Lung (tissue), 12 donors: Measurements from ENCODE around the gene NDUFS8. TPM values are rescaled to one million over a fixed set of nuclear protein-coding genes. Genes with fewer than 3 reads are reported as not detected.
A peak's percentile ranks its signal among the peaks of the same experiment; 100 is the strongest.

Experiments
- ATAC-seq: fragments of 200-7000 bp; cut with Tn5 transposase; one replicate; pipeline ENCODE4 v1.9.1; 2020; ENCODE audit warnings: moderate number of reproducible peaks; ENCODE audit not compliant: insufficient read depth, low FRiP score
- DNase-seq, 3 donors: peaks; one replicate each; pipeline ENCODE4 v3.0.0-alpha.2; 2013 to 2017
- H3K27ac ChIP-seq, 2 donors: one replicate each; pipeline ENCODE4 v1.5.1; 2013; ENCODE audit warnings: mild to moderate bottlenecking in 2 of 2, moderate library complexity in 2 of 2, control low read depth in 1 of 2, inconsistent platforms in 1 of 2, low read depth in 1 of 2, low read length in 1 of 2
- H3K27me3 ChIP-seq, 3 donors: one replicate each; pipeline ENCODE4 v1.5.1; 2013; ENCODE audit warnings: low read length in 2 of 3; ENCODE audit not compliant: control insufficient read depth in 3 of 3, insufficient read depth in 3 of 3
- H3K36me3 ChIP-seq, 4 donors: one replicate each; pipeline ENCODE4 v1.5.1; 2013; ENCODE audit warnings: low read length in 4 of 4, mild to moderate bottlenecking in 1 of 4, moderate library complexity in 1 of 4; ENCODE audit not compliant: control insufficient read depth in 4 of 4, insufficient read depth in 4 of 4
- H3K4me1 ChIP-seq, 5 donors: one replicate each; pipeline ENCODE4 v1.5.1; 2013; ENCODE audit warnings: low read length in 5 of 5, mild to moderate bottlenecking in 2 of 5, moderate library complexity in 1 of 5; ENCODE audit not compliant: control insufficient read depth in 5 of 5, insufficient read depth in 5 of 5
- H3K4me3 ChIP-seq: one replicate; pipeline ENCODE4 v1.5.1; 2013; ENCODE audit warnings: mild to moderate bottlenecking, control low read depth, moderate library complexity
- H3K9ac ChIP-seq, 2 donors: one replicate each; pipeline ENCODE4 v1.5.1; 2013; ENCODE audit warnings: low read length in 2 of 2, control low read depth in 1 of 2; ENCODE audit not compliant: insufficient read depth in 1 of 2
- H3K9me3 ChIP-seq, 4 donors: one replicate each; pipeline ENCODE4 v1.5.1; 2013; ENCODE audit warnings: low read length in 3 of 4, mild to moderate bottlenecking in 1 of 4, moderate library complexity in 1 of 4; ENCODE audit not compliant: control insufficient read depth in 4 of 4, insufficient read depth in 3 of 4
- WGBS, 2 donors: extraction: QIAGEN DNeasy Blood & Tissue Kit; methylation state at CpG; one replicate each; pipeline ENCODE4 v1.1.7; 2013; 5-methylcytosine and 5-hydroxymethylcytosine counted together
- polyA plus RNA-seq, 2 donors: library from polyadenylated mRNA; stranded (reverse); fragments of 200-250 nt; gene quantifications; one replicate each; pipeline ENCODE4 v1.2.1, GENCODE V29; 2013
- total RNA-seq, 2 donors: library from RNA; depleted of rRNA in 1 of 2; stranded (reverse); fragments of >200 nt in 1 of 2; gene quantifications; one replicate each; pipeline ENCODE4 v1.2.1, GENCODE V29; 2014 to 2021
- TF ChIP-seq, protein P1 (sequence below): IDR thresholded peaks from 2 replicates; pipeline ENCODE4 v1.5.1; 2012; ENCODE audit warnings: mild to moderate bottlenecking; ENCODE audit errors: control extremely low read depth, extremely low read depth
- donor health status: control.
- donor health status: control.
- donor health status: Bipolar disorder and iron deficiency.
- donor health status: healthy.
- donor health status: DM: yes; HTN: yes; CAD: no.

NDUFS8 gene
- total and polyA plus RNA-seq, 4 donors, result 57.8 to 180 (median 145) TPM

DNA sequence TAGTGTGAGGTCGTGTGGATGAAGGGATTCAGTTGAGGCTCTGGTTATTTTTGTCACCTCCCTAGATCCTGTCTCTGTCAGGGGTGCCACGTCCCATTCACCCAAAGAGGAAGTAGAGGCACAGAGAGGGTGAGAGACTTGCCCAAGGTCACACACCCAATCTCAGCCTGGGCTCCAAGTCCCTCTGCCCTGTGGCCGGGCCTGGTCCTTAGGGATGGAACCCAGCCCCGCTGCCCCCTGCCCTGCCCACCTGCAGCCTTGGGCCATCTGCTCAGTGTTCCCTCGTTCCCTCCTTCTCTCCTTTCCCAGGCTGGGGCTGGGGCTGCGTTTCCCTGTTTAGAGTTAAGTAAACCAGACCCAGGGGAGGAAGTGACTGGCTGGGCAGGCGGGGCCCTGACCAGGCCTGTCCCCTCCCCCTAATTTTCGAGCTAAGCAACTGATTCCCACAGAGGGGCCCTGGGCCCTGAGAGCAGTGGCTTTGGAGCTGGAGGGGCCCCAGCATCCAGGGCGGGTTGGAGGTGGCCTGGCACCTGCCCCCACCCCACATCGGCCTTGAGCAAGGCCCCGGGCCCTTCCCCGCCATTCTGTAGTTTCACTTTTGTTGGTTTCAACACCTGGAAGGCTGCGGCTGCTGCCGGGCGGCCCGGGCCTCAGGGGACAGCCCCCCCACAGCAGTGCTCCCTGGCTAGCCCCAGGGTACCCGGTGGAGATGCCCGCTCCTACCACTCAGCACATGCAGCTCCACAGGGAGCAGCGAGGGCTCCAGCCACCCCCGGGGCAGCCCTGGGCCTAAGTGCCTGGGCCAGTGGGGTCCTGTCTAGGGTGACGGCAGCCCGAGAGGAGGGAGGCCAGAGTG, 9.8 kb downstream of the NDUFS8 start:
- TF ChIP-seq, protein P1, sequence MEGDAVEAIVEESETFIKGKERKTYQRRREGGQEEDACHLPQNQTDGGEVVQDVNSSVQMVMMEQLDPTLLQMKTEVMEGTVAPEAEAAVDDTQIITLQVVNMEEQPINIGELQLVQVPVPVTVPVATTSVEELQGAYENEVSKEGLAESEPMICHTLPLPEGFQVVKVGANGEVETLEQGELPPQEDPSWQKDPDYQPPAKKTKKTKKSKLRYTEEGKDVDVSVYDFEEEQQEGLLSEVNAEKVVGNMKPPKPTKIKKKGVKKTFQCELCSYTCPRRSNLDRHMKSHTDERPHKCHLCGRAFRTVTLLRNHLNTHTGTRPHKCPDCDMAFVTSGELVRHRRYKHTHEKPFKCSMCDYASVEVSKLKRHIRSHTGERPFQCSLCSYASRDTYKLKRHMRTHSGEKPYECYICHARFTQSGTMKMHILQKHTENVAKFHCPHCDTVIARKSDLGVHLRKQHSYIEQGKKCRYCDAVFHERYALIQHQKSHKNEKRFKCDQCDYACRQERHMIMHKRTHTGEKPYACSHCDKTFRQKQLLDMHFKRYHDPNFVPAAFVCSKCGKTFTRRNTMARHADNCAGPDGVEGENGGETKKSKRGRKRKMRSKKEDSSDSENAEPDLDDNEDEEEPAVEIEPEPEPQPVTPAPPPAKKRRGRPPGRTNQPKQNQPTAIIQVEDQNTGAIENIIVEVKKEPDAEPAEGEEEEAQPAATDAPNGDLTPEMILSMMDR, result no peak
- WGBS, 2 donors, result 4% methylated on average over 21 to 22 of the region's 22 CpGs
- peak overlapping the region; percentile 49 for H3K9ac ChIP-seq

DNA sequence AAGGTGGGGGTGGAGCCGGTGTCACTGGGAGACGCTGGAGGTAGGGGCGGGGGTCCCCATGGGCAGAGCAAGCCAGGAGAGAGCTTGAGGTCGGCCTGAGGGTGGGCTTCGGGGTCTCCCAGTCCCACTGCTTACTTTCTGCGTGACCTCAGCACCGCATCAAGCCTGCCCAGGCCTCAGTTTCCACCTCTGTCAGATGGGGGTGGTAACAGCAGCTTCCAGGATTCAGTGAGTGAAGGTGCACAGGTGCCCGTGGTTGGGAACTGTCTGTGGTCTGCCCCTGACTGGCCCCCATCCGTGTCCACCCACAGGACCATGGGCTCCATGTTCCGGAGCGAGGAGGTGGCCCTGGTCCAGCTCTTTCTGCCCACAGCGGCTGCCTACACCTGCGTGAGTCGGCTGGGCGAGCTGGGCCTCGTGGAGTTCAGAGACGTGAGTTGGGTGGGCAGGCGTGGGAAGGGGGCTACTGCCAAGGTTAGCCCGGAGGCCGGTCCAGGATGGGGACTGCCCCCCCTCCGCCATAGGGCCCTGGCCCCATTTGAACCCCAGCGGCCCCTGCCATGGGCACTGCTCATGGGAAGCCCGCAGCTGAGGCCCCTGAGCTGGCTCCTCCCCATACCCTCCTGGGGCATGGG, 10.6 kb downstream of the NDUFS8 start:
- no peaks in the 10 kb centered on the region for H3K27me3 ChIP-seq
- ATAC-seq, result no peak
- no peak for DNase-seq
- H3K27ac ChIP-seq, result peak overlapping the region in 1 of 2 donors; percentile 95
- no peak overlapping the region for H3K9ac ChIP-seq
- WGBS, 2 donors, result 77 to 82% methylated on average over 22 to 23 of the region's 23 CpGs
- TF ChIP-seq, protein P1, result no peak
- no peaks in the 10 kb centered on the region for H3K9me3 ChIP-seq
- H3K4me3 ChIP-seq, result peak overlapping the region; percentile 45
- peaks cover 0 to 27% (median 18%) of the 10 kb centered on the region in 5 donors for H3K4me1 ChIP-seq
- peaks cover 0 to 38% (median 2%) of the 10 kb centered on the region in 4 donors for H3K36me3 ChIP-seq

More for the DNA sequence above, 9.8 kb downstream of the NDUFS8 start:
- Histone ChIP-seq H3K4me3 (peak overlapping the region; percentile 45), H3K27ac (peak overlapping the region in 1 of 2 donors; percentile 95), H3K36me3 (peaks cover 0 to 36% (median 2%) of the 10 kb centered on the region in 4 donors), H3K9me3 (no peaks in the 10 kb centered on the region), H3K4me1 (peaks cover 0 to 29% (median 18%) of the 10 kb centered on the region in 5 donors), H3K27me3 (no peaks in the 10 kb centered on the region)
- DNase-seq, result peak; percentile 70 to 81 (median 72)
- ATAC-seq, result peak; percentile 42

DNA sequence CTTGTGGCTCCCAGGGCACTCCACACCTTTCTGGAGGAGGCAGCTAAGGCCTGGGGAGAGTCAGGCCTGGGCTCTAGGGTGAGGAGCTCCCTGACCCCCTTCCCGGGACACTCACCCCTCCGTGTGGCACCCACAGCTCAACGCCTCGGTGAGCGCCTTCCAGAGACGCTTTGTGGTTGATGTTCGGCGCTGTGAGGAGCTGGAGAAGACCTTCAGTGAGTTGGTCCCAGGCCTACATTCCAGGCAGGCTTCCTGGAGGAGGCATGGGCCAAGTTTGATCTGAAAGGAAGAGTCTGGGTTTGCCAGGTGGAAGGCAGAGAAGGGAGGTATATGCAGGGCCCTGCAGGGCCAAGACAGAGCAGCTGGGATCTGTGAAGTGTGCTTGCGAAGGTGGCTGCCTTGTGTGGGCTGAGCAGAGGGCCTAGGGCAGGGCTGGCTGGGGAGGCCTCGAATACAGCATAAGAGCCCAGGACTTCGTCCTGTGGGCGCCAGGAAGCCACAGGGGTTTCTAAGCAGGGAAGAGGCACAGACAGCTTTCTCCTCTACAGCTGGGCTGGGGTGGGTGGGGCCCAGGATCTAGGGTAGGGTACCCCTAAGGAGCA, 11.2 kb downstream of the NDUFS8 start:
- H3K4me1 ChIP-seq, result peaks cover 0 to 27% (median 18%) of the 10 kb centered on the region in 5 donors
- 83 to 84% methylated on average over 12 of the region's 12 CpGs for WGBS, 2 donors
- H3K9ac ChIP-seq, result no peak overlapping the region
- H3K4me3 ChIP-seq, result no peak overlapping the region
- H3K27ac ChIP-seq, result no peak overlapping the region
- H3K9me3 ChIP-seq, result no peaks in the 10 kb centered on the region
- H3K36me3 ChIP-seq, result peaks cover 0 to 40% (median 2%) of the 10 kb centered on the region in 4 donors
- ATAC-seq, result no peak
- DNase-seq, result no peak
- H3K27me3 ChIP-seq, result no peaks in the 10 kb centered on the region
- TF ChIP-seq, protein P1, result no peak
